Natural killer cell (primary cell): ENCODE measurements around the gene LECT2. TPM values are rescaled to one million over a fixed set of nuclear protein-coding genes. Genes with fewer than 3 reads are reported as not detected.

Experiments used
- ATAC-seq, 3 donors: fragments of 150-1000 bp in 2 of 3; fragments of 200-7000 bp in 1 of 3; cut with Tn5 transposase; 1 replicate in 1 of 3; 2 replicates in 2 of 3; pipeline ENCODE4 v1.10.0; 2021; ENCODE audit warnings: mild to moderate bottlenecking in 2 of 3, moderate library complexity in 2 of 3
- DNase-seq, 2 donors: peaks; one replicate each; pipeline versions ENCODE4 v3.0.0 to v3.0.0-alpha.2; 2013 to 2021; ENCODE audit warnings: mixed read lengths in 1 of 2
- H3K27ac ChIP-seq: one replicate; pipeline ENCODE4 v1.5.1; 2013; ENCODE audit warnings: mild to moderate bottlenecking, low read length
- H3K27me3 ChIP-seq: one replicate; pipeline ENCODE4 v1.6.1; 2013; ENCODE audit warnings: low read length; ENCODE audit not compliant: control insufficient read depth, insufficient read depth
- H3K36me3 ChIP-seq: one replicate; pipeline ENCODE4 v1.6.1; 2013; ENCODE audit warnings: low read length; ENCODE audit not compliant: control insufficient read depth, insufficient read depth
- H3K4me1 ChIP-seq: one replicate; pipeline ENCODE4 v1.6.1; 2013; ENCODE audit warnings: low read length; ENCODE audit not compliant: control insufficient read depth, insufficient read depth
- H3K4me3 ChIP-seq: one replicate; pipeline ENCODE4 v1.5.1; 2013; ENCODE audit warnings: low read length
- H3K9me3 ChIP-seq: one replicate; pipeline ENCODE4 v1.6.1; 2013; ENCODE audit warnings: low read length; ENCODE audit not compliant: control insufficient read depth, insufficient read depth
- H3K27ac Mint-ChIP-seq, 2 donors: one replicate each; pipeline ENCODE4 v1.8.0; 2022; ENCODE audit warnings: mild to moderate bottlenecking in 2 of 2, mixed read lengths in 2 of 2, moderate library complexity in 1 of 2
- H3K27me3 Mint-ChIP-seq, 2 donors: one replicate each; pipeline ENCODE4 v1.8.0; 2022; ENCODE audit warnings: low read depth in 2 of 2, mixed read lengths in 2 of 2
- H3K36me3 Mint-ChIP-seq: one replicate; pipeline ENCODE4 v1.8.0; 2022; ENCODE audit warnings: mixed read lengths
- H3K4me1 Mint-ChIP-seq, 2 donors: one replicate each; pipeline ENCODE4 v1.8.0; 2022; ENCODE audit warnings: mixed read lengths in 2 of 2
- H3K4me3 Mint-ChIP-seq: one replicate; pipeline ENCODE4 v1.8.0; 2022; ENCODE audit warnings: mild to moderate bottlenecking, moderate library complexity, mixed read lengths
- H3K9me3 Mint-ChIP-seq, 2 donors: one replicate each; pipeline ENCODE4 v1.8.0; 2022; ENCODE audit warnings: mixed read lengths in 2 of 2
- CTCF ChIP-seq: fragments of 200-600 bp; IDR thresholded peaks from one replicate; pipeline ENCODE4 v1.8.0; 2022; ENCODE audit warnings: antibody characterized with exemption
- WGBS: methylation state at CpG from one replicate; pipeline ENCODE4 v1.1.7; 2013; ENCODE audit warnings: missing lambda C conversion rate; ENCODE audit not compliant: insufficient coverage; 5-methylcytosine and 5-hydroxymethylcytosine counted together
- intact Hi-C: fragments of 100-400 bp; cut with micrococcal nuclease; formaldehyde crosslinking; loops from one replicate; pipeline ENCODE4 v1.14.2; 2022
- total RNA-seq, 4 donors: library from RNA; stranded (reverse); fragments of 120-200 nt in 1 of 4; gene quantifications; one replicate each; pipeline versions ENCODE4 v1.2.3 to v1.2.4, GENCODE V29; 2013 to 2022

Gene LECT2
- total RNA-seq, 3 donors from 2014 or later (not counting 1 experiment from before 2014, with no cell fraction given): not detected

GRCh38 chr5:135953850-135954249, 933 bp downstream of the LECT2 start:
- Histone ChIP-seq H3K27me3 (no peaks in the 10 kb centered on the region), H3K36me3 (no peaks in the 10 kb centered on the region), H3K4me3 (no peak overlapping the region), H3K4me1 (no peaks in the 10 kb centered on the region), H3K27ac (no peak overlapping the region), H3K9me3 (no peaks in the 10 kb centered on the region)
- H3K36me3 Mint-ChIP-seq: no peaks in the 10 kb centered on the region
- 78% methylated on average over 1 of the region's 2 CpGs for WGBS
- intact Hi-C loops: no loop called here
- no peaks in the 10 kb centered on the region for H3K9me3 Mint-ChIP-seq
- H3K27ac Mint-ChIP-seq: no peak overlapping the region
- no peak for TF ChIP-seq CTCF
- no peak for DNase-seq
- no peak overlapping the region for H3K4me3 Mint-ChIP-seq
- ATAC-seq: no peak
- H3K4me1 Mint-ChIP-seq: no peaks in the 10 kb centered on the region
- peaks cover 12 to 39% of the 10 kb centered on the region in 2 donors for H3K27me3 Mint-ChIP-seq

DNA sequence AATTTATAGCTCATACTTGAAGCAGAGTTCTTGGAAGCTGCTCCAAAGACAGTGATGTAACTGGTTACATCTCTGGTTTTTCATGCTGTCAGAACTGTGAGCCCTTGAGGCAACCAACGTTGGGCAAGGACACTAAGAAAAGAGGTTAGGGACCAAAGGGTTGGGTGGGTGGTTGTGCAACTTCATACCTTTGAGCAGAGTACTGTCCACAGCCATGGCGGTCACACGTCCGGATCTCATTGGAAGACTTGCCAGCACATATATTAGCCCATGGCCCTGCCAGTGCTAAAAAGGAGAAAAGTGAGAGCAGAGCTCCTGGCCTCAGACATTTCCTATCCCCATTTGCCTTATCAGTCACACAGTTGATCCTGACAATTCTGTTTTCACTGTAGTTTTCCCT, 2.1 kb downstream of the LECT2 start:
- WGBS: 88% methylated on average over 4 of the region's 4 CpGs
- Histone ChIP-seq H3K36me3 (no peaks in the 10 kb centered on the region), H3K4me1 (no peaks in the 10 kb centered on the region), H3K4me3 (no peak overlapping the region), H3K9me3 (no peaks in the 10 kb centered on the region), H3K27me3 (no peaks in the 10 kb centered on the region), H3K27ac (no peak overlapping the region)
- DNase-seq: no peak
- Mint-ChIP-seq H3K4me3 (no peak overlapping the region), H3K27ac (no peak overlapping the region), H3K4me1 (no peaks in the 10 kb centered on the region), H3K36me3 (no peaks in the 10 kb centered on the region), H3K27me3 (peaks cover 10 to 30% of the 10 kb centered on the region in 2 donors), H3K9me3 (no peaks in the 10 kb centered on the region)
- no peak for ATAC-seq
- intact Hi-C loops: no loop called here
- TF ChIP-seq CTCF: no peak

DNA sequence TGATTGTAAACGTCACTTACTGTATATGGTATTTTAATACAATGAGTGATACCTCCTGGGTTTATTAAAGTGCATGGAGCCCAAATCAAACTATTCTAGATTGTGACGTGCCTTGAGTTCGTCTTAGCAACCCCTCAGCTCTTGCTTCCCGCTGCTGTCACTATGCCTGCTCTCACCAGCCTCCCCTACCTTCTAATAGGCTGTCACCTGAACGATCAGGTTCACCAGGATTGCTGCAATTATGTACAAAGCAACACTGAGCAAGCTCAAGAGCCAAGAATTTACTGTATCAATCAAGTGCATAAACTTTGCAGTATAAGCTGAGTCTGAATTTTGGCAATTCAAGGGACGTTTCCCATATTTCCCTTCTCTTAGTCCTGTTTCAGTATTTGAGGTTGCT, 3.0 kb downstream of the LECT2 start:
- Mint-ChIP-seq H3K27me3 (peaks cover 5 to 28% of the 10 kb centered on the region in 2 donors), H3K4me3 (no peak overlapping the region), H3K27ac (no peak overlapping the region), H3K9me3 (no peaks in the 10 kb centered on the region), H3K36me3 (no peaks in the 10 kb centered on the region), H3K4me1 (no peaks in the 10 kb centered on the region)
- no peak for TF ChIP-seq CTCF
- ATAC-seq (no peak), DNase-seq (no peak)
- H3K27ac ChIP-seq: no peak overlapping the region
- H3K27me3 ChIP-seq: no peaks in the 10 kb centered on the region
- H3K4me3 ChIP-seq: no peak overlapping the region
- no peaks in the 10 kb centered on the region for H3K9me3 ChIP-seq
- intact Hi-C loops: no loop called here
- no peaks in the 10 kb centered on the region for H3K4me1 ChIP-seq
- 81% methylated on average over 5 of the region's 6 CpGs for WGBS
- no peaks in the 10 kb centered on the region for H3K36me3 ChIP-seq

GRCh38 chr5:135951257-135951656, 3.5 kb downstream of the LECT2 start:
- no peak for TF ChIP-seq CTCF
- no peaks in the 10 kb centered on the region for H3K9me3 ChIP-seq
- Mint-ChIP-seq H3K27me3 (peaks cover 3 to 24% of the 10 kb centered on the region in 2 donors), H3K9me3 (no peaks in the 10 kb centered on the region), H3K4me1 (no peaks in the 10 kb centered on the region), H3K36me3 (no peaks in the 10 kb centered on the region), H3K4me3 (no peak overlapping the region), H3K27ac (no peak overlapping the region)
- ATAC-seq: no peak
- intact Hi-C loops: no loop called here
- H3K27ac ChIP-seq: no peak overlapping the region
- no peaks in the 10 kb centered on the region for H3K36me3 ChIP-seq
- no peak overlapping the region for H3K4me3 ChIP-seq
- no peak for DNase-seq
- WGBS: 77% methylated on average over 3 of the region's 4 CpGs
- H3K27me3 ChIP-seq: no peaks in the 10 kb centered on the region
- H3K4me1 ChIP-seq: no peaks in the 10 kb centered on the region
